ENCODE measurements around the gene E2F2.

E2F2 gene

DNA sequence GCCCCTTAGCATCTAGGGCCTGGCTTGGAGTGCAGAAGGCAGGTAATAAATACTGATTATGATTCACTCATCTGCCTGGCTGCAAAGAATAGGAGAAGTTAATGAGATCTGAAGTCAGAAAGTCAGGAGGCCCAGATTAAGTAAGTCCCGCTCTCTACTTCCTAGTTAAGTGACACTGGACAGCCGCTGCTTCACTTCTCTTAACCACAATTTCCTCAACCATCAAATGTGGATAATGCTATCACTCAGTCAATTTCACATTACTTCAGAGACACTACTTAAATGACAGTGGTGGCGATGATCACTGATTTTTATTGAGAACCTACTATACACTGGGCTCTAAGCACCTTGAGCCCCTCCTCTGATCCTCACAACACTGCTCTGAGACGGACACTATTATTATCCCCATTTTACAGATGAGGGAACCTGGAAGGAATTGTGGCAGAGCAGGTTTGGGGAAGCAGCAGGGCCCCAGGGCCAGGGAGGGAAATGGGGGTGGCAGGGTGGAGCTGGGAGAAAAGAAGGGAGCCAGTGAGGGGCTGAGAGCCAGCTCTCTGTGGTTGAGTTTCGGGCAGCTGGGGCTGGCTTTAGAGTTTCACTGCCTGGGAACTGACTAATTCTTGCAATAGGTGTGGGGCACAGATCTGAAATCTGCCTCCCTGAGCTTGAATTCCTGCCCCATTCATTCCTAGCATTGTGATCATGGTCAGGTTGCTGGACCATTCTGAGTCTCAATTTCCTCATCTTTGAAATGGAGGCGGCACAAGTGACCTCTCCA, 2.4 kb upstream of the E2F2 start:
- DNase-seq (ENCODE audit: low read depth) = no peak
- TF ChIP-seq, protein P1, sequence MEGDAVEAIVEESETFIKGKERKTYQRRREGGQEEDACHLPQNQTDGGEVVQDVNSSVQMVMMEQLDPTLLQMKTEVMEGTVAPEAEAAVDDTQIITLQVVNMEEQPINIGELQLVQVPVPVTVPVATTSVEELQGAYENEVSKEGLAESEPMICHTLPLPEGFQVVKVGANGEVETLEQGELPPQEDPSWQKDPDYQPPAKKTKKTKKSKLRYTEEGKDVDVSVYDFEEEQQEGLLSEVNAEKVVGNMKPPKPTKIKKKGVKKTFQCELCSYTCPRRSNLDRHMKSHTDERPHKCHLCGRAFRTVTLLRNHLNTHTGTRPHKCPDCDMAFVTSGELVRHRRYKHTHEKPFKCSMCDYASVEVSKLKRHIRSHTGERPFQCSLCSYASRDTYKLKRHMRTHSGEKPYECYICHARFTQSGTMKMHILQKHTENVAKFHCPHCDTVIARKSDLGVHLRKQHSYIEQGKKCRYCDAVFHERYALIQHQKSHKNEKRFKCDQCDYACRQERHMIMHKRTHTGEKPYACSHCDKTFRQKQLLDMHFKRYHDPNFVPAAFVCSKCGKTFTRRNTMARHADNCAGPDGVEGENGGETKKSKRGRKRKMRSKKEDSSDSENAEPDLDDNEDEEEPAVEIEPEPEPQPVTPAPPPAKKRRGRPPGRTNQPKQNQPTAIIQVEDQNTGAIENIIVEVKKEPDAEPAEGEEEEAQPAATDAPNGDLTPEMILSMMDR (IDR thresholded peaks at IDR 0.05; ENCODE audit: low read depth, low read length, missing control alignments) = no peak

DNA sequence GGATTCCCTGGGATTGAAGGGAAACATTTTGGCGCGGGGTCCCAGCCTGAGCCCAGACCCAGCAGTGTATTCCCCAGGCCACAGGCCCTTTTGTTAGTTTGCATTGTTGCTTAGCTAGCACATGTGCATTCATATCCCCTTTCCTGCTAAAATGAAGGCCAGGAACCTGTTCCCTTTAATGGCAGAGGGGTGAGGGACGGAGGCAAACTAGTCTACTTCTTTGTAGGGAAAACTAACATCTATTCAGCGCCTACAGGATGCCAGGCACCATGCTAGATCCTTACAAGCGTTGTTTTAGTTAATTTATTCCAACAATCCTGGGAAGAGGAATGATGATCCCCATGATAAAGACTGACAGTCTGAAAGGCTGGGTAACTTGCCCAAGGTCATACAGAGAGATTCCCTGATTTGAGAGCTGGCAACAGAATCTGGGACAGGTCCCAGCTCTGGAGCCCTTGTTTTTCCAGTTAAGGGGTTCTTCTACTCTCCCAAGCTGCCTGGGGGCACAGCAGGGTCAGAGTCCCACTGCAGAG, 595 bp upstream of the E2F2 start:
- DNase-seq (ENCODE audit: low read depth) = no peak
- TF ChIP-seq, protein P1 (IDR thresholded peaks at IDR 0.05; ENCODE audit: low read depth, low read length, missing control alignments) = no peak
- peak overlapping the region; percentile 44 for H3K4me3 ChIP-seq (ENCODE audit: low read depth, low read length)

More for the DNA sequence above, 2.4 kb upstream of the E2F2 start:
- H3K4me3 ChIP-seq (ENCODE audit: low read depth, low read length) = no peak overlapping the region

DNA sequence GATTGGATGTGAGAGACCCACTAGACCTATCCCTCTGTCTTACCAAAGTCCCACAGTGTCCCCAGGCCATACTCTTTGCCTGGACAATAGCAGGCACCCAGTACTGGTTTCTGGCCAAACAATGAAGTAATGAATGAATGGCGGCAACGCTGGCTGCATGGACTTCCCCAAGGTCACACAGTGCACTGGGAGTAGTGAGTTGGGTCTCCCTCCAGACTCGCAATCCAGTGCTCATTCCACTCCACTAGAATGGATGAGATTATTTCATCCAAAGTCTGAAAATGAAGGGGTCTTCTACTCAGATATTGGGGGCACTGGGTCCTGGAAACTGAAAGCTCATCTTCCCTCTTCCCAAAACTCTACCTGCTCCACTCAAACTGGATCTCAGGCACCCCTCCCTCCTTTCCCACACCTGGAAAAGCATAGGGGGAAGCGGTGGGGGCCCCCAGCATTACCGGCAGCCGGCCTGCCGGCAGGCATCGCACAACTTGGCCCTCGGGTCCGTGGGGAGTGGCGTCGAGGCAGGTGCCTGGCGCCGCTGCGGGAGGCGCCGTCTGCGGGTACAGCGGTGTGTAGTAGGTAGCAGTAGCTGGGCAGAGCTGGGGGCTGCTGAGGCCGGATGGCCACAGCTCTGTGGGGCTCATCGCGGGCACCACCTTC, 816 bp downstream of the E2F2 start:
- H3K4me3 ChIP-seq (ENCODE audit: low read depth, low read length) = peak overlapping the region; percentile 83
- TF ChIP-seq, protein P1 (IDR thresholded peaks at IDR 0.05; ENCODE audit: low read depth, low read length, missing control alignments) = no peak
- DNase-seq (ENCODE audit: low read depth) = no peak

DNA sequence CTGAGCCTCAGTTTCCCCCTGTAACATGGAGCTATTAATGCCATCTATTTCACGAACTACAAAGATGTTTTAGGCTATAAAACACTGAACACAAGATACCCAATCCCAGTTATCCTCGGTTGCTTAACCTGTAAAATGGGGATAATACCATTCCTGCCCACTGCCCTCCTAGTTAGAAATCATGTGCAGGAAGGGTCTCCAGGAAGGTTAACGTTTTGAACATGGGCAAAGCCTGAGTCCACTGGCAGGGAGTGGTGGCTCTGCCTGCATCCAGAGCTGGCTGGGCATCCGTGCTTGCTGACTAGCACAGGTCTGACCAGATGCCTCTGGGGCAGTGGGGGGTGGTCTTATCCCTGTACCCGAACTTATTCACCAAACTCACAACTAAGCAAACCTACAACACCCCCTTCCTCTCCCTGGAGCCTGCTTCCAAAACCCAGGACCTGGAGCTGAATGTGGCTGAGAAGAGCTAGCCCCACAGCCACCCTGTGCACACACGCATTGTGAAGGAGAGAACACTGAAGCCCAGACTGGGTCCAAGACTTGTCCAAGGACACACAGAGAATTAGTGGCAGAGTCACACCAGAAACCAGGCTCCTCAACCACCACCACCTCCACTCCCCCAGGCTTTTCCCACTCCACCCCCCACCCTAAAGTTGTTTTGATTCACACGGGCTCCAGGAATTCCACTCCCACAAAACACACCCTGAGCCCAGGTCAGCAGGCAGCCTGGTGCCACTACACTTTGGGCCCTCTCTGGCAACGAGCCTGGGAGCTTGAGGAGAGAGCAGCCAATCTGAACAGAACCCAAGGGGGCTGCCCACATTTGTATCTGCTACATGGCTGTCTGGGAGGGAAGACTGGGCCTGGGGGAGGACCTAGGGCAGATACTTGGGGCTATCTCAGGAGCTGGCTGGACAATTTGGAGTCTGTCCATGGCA, 1.6 kb downstream of the E2F2 start:
- TF ChIP-seq, protein P1 (IDR thresholded peaks at IDR 0.05; ENCODE audit: low read depth, low read length, missing control alignments) = no peak
- peak overlapping the region; percentile 83 for H3K4me3 ChIP-seq (ENCODE audit: low read depth, low read length)
- no peak for DNase-seq (ENCODE audit: low read depth)

DNA sequence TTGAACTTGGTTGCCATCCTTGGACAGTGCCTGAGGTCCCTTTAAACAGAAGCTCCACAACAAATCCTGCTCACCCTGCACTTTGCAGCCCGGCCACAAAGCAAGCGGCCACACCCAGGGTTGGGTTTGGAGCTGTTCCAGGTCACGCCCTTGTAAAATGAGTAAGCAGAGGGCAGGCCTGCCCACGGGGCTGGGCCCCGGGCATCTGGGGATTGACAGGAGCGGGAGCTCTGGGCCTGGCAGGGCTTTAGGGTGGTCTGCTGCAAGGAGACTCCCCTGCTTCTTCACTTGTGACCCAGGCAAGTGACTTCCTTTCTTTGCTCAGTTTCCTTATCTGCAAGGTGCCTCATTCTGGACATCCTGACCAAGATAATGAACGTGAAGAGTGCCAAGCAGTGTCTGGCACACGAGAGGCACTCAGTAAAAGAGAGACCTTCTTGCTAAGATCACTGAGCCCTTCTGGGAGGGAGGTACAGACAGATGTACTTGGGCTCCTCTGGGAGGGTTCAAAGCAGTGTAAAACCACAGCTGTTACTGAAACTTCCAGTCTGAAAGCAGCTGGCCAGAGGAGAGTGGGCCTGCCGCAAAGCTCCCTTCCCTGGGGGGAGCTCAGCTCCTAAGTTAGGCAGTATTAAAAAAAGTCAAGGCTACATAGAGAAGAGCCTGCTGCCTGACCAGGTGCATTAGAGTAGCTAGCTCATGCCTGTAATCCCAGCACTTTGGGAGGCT, 2.6 kb downstream of the E2F2 start:
- TF ChIP-seq, protein P1 (IDR thresholded peaks at IDR 0.05; ENCODE audit: low read depth, low read length, missing control alignments) = no peak
- peak overlapping the region; percentile 83 for H3K4me3 ChIP-seq (ENCODE audit: low read depth, low read length)
- peak; percentile 72 for DNase-seq (ENCODE audit: low read depth)

DNA sequence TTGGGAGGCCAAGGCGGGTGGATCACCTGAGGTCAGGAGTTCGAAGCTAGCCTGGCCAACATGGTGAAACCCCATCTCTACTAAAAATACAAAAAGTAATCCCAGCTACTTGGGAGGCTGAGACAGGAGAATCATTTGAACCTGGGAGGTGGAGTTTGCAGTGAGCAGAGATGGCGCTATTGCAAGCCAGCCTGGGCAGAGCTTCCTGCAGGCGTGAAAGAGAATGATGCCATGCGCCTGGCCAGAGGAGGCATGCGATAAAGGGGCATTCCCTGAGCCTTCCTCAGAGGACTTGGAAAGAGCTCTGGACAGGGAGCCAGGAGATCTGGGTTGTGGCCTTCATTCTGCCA, 3.2 kb downstream of the E2F2 start:
- no peak overlapping the region; the same call in 1 of the 2 replicates for H3K4me3 ChIP-seq (ENCODE audit: low read depth, low read length)
- DNase-seq (ENCODE audit: low read depth) = no peak
- TF ChIP-seq, protein P1 (IDR thresholded peaks at IDR 0.05; ENCODE audit: low read depth, low read length, missing control alignments) = peak; percentile 21
